HG02840 (cell line): Measurements from ENCODE around the gene UBA52.

Experiments used
- ATAC-seq: cut with Tn5 transposase; IDR thresholded peaks from one replicate; pipeline ENCODE4 v1.9.1; 2021; ENCODE audit warnings: mild to moderate bottlenecking, moderate library complexity, moderate number of reproducible peaks; ENCODE audit not compliant: unreplicated experiment, low FRiP score

UBA52 gene

DNA sequence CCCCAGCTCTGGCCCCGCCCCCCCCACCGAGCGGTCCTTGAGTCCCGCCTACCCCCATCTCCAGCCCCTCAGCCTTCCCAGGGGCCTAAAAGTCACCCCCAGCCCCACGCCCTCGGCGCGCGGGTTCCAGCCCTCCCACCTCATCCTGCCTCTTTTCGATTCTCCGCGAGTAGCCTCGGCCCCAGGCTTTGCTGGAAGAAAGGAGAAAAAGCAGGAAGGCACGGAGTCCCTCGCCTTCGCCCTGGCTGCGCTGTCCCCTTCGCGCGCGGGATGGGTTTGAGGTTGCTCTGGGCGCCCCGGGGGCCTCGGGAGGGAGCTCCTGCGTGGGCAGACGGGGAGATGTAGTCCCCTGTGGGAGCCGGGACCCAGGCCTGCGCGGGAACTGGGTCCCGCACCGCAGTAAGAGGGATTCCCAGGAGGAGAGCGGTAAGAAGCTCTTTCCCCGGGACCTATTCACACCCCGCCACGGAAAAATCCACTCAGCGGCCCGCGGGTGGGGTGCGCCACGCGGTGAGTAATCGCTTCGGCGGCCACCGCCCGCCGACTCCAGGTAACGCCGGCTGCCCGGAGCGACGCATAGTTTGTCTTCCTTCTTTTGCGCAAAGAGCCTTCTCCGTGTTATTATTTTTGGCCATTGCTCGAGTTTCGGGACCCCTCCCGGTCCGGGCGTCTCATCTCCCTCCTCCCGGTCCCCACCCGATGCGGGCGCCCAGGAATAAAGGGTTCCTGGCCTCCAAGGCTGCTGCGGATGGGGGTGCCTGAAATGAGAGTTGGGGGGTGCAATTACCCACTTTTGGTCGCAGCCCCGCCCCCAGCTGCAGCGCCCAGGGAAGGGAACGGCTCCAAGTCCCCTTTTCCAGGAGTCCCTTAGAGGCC, 35.8 kb downstream of the UBA52 start:
- no peak for ATAC-seq

GRCh38 chr19:18608102-18608804, 36.6 kb downstream of the UBA52 start:
- ATAC-seq: no peak

DNA sequence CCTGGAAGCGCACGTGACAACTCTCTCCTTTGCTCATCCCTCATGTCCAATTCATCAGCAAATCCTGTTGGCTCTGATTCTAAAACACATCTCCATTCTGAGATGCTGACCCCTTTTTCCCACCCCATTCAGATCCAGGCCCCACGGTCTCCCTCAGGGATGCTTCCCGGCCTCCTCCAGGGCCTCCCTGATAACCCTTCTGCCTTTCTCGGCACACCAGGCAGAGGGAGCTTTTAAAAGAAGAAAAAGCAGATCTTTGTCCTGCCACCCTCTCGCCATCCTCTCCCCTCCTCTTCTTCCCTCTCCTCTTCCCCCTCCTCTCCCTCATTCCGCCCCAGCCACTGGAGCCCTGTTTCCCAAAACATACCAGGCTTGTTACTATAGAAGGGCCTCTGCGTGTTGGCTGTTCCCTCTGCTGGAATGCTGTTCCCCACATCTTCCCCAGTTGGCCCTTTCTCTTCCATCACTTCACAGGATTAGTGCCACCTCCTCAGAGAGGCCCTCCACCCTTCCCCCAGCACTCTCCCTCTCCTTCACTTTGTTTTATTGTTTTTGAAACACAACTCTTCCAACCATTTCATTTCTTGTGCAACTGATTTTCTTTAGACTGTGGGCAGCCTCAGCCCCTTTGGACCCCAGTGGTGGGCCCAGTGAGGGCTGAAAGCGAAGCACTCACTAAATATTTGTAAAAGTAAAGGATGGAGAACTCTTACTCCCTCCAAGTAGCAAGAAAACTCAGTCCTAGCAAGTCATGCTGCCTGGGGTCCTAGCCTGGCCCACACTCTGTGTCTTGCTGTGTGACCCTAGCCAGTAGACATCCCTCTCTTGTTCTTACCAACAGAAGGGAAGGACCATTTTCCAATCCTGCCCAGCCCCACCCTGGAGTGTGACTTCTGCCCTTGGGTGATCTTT, 37.4 kb downstream of the UBA52 start:
- ATAC-seq: no peak

GRCh38 chr19:18609717-18610051, 38.0 kb downstream of the UBA52 start:
- no peak for ATAC-seq

DNA sequence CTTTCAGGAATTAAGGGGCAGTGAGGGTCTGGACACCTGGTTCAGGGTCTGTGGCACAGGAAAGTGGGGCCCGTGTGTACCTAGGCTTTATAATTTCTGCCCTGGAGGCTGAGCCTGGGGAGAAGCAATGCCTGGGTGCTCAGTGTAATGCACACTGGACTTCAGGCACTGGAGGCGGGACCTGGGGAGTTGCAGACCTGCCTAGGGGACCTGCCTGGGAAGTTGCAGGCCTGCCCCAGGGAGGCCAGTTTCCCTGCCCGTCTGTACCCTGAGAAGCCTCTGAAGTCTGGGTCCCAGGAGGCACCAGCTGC, 38.5 kb downstream of the UBA52 start:
- no peak for ATAC-seq

DNA sequence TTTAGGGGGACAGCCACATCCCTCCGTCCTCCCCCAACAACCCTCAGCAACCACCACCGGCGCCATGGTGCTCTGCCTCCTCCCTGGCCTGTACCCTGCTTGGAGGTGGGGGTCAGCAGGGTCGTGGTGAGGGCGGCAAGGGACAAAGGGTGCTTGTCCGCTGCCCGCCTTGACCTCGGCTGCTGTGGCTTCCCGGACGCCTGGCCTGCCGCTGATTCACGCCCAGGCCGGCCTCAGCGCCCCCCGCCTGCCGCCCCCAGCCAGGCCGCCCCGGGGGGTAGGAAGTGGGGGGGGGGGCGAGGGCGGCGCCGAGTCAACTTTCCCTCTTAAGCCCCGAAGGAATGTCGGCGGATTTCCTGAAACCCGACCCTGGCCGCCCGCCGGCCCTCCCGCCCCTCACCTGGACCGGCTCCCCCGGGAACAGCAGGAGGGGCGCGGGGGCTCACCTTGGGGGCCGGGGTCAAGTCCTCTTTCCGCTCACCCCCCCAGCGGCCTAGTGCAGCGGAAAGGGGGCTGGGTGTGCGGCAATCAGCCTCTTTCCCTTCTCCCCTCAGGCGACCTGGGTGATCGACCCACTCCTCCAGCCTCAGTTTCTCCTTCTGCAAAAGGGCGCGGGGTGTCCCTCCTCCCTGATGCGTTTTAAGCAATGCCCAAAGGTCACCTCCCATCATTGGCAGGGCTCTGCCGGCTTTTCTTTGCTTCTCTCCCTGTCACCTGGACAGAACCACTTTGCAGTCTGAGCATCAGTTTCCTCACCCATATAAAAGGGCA, 39.1 kb downstream of the UBA52 start:
- no peak for ATAC-seq

DNA sequence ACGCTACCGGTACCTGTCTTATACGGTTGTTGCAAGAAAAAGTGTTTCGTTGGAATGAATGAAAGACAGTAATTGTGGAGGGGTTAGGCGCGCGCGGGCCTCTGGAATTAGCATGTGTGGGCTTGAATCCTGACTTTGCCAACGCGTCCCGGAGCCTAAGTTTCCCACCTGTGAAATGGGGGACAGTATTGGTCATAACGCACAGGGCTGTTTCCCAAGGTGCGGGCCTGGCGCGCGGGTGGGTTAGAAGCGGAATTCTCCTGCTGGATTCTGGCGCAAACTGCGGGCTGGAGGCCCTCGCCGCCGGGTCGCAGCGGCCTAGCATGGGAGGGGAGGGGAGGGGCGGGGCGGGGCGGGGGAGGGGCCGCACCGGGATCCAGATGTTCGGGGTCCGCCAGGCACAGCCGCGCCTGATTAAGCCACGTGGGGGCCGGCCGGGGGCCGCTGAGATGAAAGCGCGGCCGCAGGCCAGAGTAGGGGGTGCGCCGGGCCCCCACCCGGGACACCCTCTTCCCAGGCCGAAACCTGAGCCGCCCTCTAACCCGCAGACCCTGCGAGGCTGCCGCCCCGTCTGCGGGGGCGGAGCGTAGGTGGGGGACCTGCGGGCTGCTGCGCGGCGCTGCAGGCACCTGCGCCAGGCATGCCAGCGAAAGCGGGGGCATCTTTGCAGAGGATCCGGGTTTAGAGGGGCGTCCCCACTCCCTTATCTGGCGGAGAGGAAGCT, 39.8 kb downstream of the UBA52 start:
- ATAC-seq: no peak

GRCh38 chr19:18612051-18612771, 40.6 kb downstream of the UBA52 start:
- ATAC-seq: no peak

DNA sequence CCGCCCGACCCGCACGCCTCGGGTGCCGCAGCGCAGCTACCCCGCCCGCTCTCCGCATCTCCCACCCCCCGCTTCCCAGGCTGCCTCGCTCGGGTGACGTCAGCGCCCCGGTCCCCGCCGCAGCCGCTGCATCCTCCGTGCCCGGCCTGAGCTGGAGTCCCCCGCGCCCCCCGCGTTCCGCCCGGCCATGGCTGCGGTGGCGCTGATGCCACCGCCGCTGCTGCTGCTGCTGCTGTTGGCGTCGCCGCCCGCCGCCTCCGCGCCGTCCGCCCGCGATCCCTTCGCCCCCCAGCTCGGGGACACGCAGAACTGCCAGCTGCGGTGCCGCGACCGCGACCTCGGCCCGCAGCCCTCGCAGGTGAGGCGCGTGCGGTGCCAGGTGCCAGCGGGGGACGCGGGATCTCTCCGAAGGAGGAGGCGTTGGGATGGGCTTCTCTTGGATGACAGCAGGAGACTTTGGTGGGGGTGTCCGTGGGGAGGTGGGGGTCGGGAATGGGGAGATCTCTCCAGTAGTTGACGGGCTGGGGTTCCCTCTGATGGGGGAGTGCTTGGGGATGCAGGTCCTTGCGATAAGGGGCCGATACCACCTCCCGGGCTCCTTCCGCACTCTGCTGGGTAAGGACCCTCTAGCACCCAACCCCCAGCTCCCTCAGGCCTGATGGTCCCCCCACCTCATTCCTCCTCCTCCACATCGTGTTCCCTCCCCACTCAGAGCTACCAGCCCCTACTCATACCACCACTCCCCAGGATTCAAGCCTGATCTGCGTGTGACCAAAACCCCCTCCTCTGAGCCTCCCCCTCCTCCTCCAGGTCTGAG, 41.3 kb downstream of the UBA52 start, which contains the start of gene TMEM59L:
Gene TMEM59L, plus strand, starts transcription at position 99 of the 817 bp plus-strand sequence. Its CDS starts 89 bp downstream, at position 188.
- ATAC-seq: no peak

DNA sequence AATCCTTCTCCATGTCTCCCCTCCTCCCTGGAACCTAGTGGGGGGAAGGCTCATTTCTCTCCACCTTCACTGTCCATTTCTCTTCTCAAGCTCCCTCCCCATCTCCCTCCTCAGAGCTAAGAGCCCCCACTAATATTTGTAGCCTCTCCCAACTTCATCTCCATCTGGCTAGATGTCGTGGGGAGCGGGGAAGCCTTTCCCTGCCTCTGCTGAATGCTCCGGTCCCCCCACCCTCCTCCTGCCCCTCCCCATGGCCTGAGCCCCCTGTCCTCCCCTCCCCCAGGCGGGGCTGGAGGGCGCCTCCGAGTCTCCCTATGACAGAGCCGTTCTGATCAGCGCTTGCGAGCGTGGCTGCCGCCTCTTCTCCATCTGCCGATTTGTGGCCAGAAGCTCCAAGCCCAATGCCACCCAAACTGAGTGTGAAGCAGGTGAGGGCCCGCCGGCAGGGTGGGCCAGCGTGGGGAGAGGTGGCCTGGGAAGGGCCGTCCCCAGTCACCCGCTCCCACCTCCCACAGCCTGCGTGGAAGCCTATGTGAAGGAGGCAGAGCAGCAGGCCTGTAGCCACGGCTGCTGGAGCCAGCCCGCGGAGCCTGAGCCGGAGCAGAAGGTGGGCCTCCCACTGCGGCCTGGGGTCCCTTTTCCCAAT, 42.1 kb downstream of the UBA52 start:
- no peak for ATAC-seq

DNA sequence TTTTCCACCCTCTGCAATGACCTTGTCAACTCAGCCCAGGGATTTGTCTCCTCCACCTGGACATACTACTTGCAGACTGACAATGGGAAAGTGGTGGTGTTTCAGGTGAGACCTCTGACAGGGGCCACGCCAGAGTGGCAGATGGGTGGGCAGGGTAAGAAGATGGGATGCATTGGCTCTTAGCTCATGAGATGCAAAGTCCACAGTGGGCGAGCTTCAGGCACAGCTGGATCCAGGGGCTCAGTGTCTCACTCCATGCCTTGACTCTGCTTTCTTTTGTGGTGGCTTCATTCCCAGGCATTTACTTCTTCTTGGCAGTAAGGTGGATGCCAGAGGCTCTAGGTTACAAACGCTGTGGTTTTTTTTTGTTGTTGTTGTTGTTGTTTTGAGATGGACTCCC, 44.4 kb downstream of the UBA52 start:
- ATAC-seq: no peak

- no peak for ATAC-seq
Observed at GRCh38 chr19:18617562-18617961, 45.9 kb downstream of the UBA52 start.

DNA sequence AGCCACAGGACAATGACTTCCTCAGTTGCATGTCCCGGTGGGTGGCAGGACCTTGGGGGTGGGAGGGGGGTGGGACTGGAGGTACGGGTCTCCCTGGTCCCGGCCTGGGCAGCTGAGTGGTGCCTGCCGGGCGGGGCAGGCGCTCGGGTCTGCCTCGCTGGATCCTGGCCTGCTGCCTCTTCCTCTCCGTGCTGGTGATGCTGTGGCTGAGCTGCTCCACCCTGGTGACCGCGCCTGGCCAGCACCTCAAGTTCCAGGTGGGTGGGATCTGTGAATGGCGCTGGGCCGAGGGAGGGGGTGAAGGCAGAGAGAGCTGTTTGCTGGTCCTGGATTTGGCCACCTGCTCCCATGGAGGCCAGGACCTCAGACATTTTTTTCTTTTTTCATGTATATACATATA, 46.6 kb downstream of the UBA52 start:
- no peak for ATAC-seq

DNA sequence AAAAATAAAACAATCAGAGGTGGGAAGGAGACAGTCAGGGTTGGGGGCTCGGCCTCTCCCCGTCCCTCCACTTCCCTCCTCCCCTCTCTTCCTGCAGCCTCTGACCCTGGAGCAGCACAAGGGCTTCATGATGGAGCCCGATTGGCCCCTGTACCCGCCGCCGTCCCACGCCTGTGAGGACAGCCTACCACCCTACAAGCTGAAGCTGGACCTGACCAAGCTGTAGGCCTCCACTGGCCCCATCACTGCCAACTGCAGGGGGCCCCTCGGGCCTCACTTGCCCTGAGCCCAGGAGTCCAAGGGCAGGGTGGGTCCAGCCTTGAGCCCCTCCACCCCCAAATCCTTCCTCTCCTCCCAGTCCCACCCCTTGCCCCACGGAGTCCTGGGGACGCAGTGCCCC, 48.7 kb downstream of the UBA52 start:
- ATAC-seq: no peak

- no peak for ATAC-seq
Observed at GRCh38 chr19:18620902-18621301, 49.2 kb downstream of the UBA52 start.

DNA sequence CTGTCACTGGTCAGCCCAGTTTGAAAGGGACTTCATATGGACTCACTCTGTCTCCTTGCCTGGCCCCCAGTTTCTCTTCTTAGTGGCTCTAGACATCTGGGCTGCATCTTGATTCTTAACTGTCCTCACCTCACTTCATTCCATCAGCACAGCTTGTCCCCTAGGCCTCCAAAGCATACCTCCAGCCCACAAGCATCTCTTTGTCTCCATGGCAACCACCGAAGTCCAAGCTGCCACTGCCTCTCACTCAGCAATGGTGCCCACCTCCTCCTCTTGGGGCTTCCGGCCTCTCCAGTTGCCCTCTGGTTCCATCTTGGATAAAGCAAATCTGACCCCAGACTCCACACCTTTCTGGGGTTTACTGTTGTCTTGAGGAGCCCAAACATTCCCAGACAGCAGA, 55.2 kb downstream of the UBA52 start:
- no peak for ATAC-seq
